ENCODE results near the gene CNTN5. TPM values are rescaled to one million over a fixed set of nuclear protein-coding genes. Genes with fewer than 3 reads are reported as not detected.

CNTN5 gene
- total RNA-seq, 2 donors from 2014 or later: 1.4 to 3.3 TPM

GRCh38 chr11:99686838-99687237 lies 666.1 kb downstream of the CNTN5 start:
- Histone ChIP-seq H3K36me3 (ENCODE audit: control insufficient read depth, insufficient read depth, low read length) (no peaks in the 10 kb centered on the region), H3K27ac (ENCODE audit: low read depth, low read length) (no peak overlapping the region), H3K9ac (ENCODE audit: extremely low read depth, low read length, poor library complexity, severe bottlenecking) (no peak overlapping the region), H3K27me3 (ENCODE audit: control insufficient read depth, insufficient read depth, low read length, poor library complexity, severe bottlenecking) (no peaks in the 10 kb centered on the region), H3K9me3 (ENCODE audit: control insufficient read depth, low read length) (no peaks in the 10 kb centered on the region), H3K4me3 (ENCODE audit: low read length) (no peak overlapping the region), H3K4me1 (ENCODE audit: control insufficient read depth, insufficient read depth, low read length) (no peaks in the 10 kb centered on the region)
- Mint-ChIP-seq H3K27me3 (ENCODE audit: insufficient read depth) (no peaks in the 10 kb centered on the region), H3K27ac (no peak overlapping the region), H3K36me3 (ENCODE audit: low read depth) (no peaks in the 10 kb centered on the region), H3K9me3 (peaks cover 5% of the 10 kb centered on the region), H3K4me1 (no peaks in the 10 kb centered on the region), H3K4me3 (no peak overlapping the region)
- no peak for TF ChIP-seq CTCF (conservative IDR thresholded peaks at IDR 0.05)
- DNase-seq: no peak
- 75% methylated on average over 1 of the region's 3 CpGs; no CpG with 5 or more reads in 1 of the 2 experiments for WGBS, 2 experiments (ENCODE audit: insufficient coverage in 1 of 2, insufficient read length in 1 of 2)

- peak; percentile 42 for TF ChIP-seq CTCF (conservative IDR thresholded peaks at IDR 0.05)
- no peak overlapping the region for H3K9ac ChIP-seq (ENCODE audit: extremely low read depth, low read length, poor library complexity, severe bottlenecking)
- no peak for DNase-seq
- no peaks in the 10 kb centered on the region for H3K4me1 ChIP-seq (ENCODE audit: control insufficient read depth, insufficient read depth, low read length)
- Mint-ChIP-seq H3K27me3 (ENCODE audit: insufficient read depth) (no peaks in the 10 kb centered on the region), H3K4me3 (no peak overlapping the region), H3K27ac (no peak overlapping the region), H3K9me3 (peaks cover 5% of the 10 kb centered on the region), H3K36me3 (ENCODE audit: low read depth) (no peaks in the 10 kb centered on the region), H3K4me1 (no peaks in the 10 kb centered on the region)
- no peaks in the 10 kb centered on the region for H3K9me3 ChIP-seq (ENCODE audit: control insufficient read depth, low read length)
- H3K36me3 ChIP-seq (ENCODE audit: control insufficient read depth, insufficient read depth, low read length): no peaks in the 10 kb centered on the region
- H3K27me3 ChIP-seq (ENCODE audit: control insufficient read depth, insufficient read depth, low read length, poor library complexity, severe bottlenecking): no peaks in the 10 kb centered on the region
- no peak overlapping the region for H3K4me3 ChIP-seq (ENCODE audit: low read length)
- no peak overlapping the region for H3K27ac ChIP-seq (ENCODE audit: low read depth, low read length)
Measured at GRCh38 chr11:99687320-99687719, 666.6 kb downstream of the CNTN5 start.

GRCh38 chr11:99693941-99694492 lies 673.3 kb downstream of the CNTN5 start:
- DNase-seq: no peak
- H3K36me3 Mint-ChIP-seq (ENCODE audit: low read depth): no peaks in the 10 kb centered on the region
- no peak overlapping the region for H3K4me3 Mint-ChIP-seq
- Histone ChIP-seq H3K27me3 (ENCODE audit: control insufficient read depth, insufficient read depth, low read length, poor library complexity, severe bottlenecking) (no peaks in the 10 kb centered on the region), H3K9me3 (ENCODE audit: control insufficient read depth, low read length) (no peaks in the 10 kb centered on the region), H3K9ac (ENCODE audit: extremely low read depth, low read length, poor library complexity, severe bottlenecking) (no peak overlapping the region), H3K4me1 (ENCODE audit: control insufficient read depth, insufficient read depth, low read length) (no peaks in the 10 kb centered on the region), H3K4me3 (ENCODE audit: low read length) (no peak overlapping the region), H3K36me3 (ENCODE audit: control insufficient read depth, insufficient read depth, low read length) (no peaks in the 10 kb centered on the region), H3K27ac (ENCODE audit: low read depth, low read length) (no peak overlapping the region)
- peaks cover 5% of the 10 kb centered on the region for H3K9me3 Mint-ChIP-seq
- no peak for TF ChIP-seq CTCF (conservative IDR thresholded peaks at IDR 0.05)
- no peaks in the 10 kb centered on the region for H3K4me1 Mint-ChIP-seq
- H3K27me3 Mint-ChIP-seq (ENCODE audit: insufficient read depth): no peaks in the 10 kb centered on the region
- WGBS, 2 experiments (ENCODE audit: insufficient coverage in 1 of 2, insufficient read length in 1 of 2): 90 to 98% methylated on average over 5 to 6 of the region's 6 CpGs
- H3K27ac Mint-ChIP-seq: no peak overlapping the region
